HG03066 (cell line): Measurements from ENCODE around the gene AHCYL1.

Source experiments
- ATAC-seq: cut with Tn5 transposase; IDR thresholded peaks from one replicate; pipeline ENCODE4 v1.9.1; 2021; ENCODE audit warnings: low read depth; ENCODE audit not compliant: unreplicated experiment

AHCYL1 gene

DNA sequence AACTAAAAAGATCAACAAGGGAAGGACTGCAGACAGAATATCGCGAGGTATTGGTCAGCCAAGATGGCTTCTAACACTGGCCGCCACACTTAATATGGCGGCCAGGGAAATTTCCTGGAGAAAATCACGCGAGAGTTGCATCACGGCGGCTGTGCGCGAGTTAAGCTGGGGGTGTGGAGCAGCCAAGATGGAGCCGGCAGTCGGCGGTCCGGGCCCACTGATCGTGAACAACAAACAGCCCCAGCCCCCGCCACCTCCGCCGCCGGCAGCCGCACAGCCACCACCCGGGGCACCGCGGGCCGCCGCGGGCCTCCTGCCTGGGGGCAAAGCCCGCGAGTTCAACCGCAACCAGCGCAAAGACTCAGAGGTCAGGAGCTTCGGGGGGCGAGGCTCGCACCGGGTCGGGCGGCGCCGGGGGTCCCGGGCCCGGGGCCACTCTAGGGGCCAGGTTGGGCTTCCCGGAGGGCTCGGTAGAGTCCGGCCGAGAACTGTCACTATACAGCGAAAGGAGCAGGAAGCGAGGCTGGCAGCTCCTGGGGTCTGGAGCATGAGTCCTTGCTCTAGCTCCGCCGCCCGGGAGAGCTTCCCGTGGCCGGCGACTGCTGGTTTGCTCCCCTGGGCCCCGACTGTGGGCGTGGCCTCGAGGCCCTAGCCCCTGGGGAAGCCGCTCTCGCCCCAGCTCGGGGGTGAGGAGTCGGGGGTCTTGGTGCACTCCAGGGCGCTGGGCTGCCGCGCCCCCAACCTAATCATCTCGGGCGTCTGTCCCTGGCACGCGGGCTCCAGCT is 50.1 kb downstream of the AHCYL1 start, which contains the start of gene STRIP1:
Gene STRIP1 (plus strand): TSS at position 174 of the 785 bp plus-strand sequence. CDS start 14 bp downstream, at position 188.
- peak; percentile 90 for ATAC-seq

- ATAC-seq, result peak; percentile 24
Measured at GRCh38 chr1:110035236-110035752, 50.7 kb downstream of the AHCYL1 start.

- ATAC-seq, result no peak
Measured at GRCh38 chr1:110038271-110038670, 53.7 kb downstream of the AHCYL1 start.

DNA sequence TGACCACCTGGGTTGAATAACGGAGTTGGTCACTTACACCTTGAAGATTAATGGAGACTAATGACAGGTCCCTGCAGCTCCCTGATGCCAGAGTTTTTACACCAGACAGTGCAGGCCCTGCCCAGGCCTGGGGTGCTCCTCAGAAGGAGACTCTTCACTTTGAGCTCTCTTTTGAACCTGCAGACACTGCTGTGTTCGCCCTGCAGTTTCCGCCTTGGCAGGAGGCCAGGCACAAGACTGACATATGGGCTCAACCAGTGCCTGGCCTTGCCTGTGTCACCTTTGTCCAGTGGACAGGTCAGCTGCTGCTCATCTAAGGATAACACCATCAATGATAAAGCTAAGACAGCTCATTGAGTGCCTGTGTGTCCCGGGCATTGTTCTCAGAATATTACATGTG is 55.1 kb downstream of the AHCYL1 start:
- ATAC-seq, result no peak

DNA sequence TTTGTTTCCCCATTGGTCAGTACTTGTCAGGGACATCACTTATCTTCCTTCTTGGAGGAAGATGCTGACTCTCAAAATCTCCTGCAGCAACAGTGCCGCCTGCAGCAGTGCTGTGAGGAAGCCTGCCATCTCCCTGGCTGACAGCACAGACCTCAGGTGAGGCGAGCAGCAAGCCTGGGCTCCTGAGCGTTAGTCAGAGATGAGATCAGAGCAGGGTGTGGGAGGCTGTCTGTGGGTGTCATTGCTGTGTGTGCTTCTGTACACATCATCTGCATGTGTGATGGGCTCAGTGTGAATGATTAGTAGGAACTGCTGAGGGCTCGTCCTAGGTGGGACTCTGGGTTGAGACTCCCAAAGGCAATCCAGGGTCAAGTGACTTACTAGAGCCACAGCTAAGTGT is 56.0 kb downstream of the AHCYL1 start:
- no peak for ATAC-seq

- ATAC-seq, result no peak
Measured at GRCh38 chr1:110043016-110043415, 58.5 kb downstream of the AHCYL1 start.

DNA sequence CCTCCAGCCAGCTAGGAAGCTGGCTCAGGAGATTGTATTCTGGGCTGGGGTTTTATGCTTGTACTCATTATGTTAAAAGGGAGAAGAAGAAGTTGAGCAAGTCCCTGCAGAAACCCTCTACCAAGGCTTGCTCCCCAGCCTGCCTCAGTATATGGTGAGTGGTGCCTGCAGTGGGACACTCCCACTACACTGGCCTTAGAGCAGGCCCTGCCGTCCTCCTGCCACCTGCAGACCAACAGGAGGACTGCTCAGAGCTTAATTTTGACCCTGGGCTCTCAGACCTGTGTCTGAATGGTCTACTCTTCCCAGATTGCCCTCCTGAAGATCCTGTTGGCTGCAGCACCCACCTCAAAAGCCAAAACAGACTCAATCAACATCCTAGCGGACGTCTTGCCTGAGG is 62.9 kb downstream of the AHCYL1 start:
- ATAC-seq, result no peak

DNA sequence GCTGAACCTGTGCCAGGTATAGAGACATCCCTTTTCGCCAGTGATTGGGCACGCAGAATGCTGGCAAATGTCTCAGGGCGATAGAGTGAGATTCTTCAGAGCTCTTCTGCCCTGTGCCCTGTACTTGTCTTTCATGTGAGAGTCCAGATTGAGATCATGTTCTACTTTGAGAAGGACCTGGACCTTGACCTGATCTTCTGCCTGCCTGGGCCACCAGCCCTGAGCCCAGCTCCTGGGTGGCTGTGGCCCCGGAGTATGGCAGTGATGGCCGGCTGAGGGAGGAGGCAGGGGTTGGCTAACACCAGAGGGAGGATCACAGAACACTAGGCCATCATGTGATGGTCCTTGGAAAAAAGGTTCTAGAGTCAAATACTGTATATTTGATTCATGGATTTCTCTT is 63.7 kb downstream of the AHCYL1 start:
- ATAC-seq, result no peak

GRCh38 chr1:110048923-110049601 is 64.5 kb downstream of the AHCYL1 start:
- no peak for ATAC-seq

- no peak for ATAC-seq
Measured at GRCh38 chr1:110049801-110050601, 65.4 kb downstream of the AHCYL1 start.

GRCh38 chr1:110050602-110051261 is 66.2 kb downstream of the AHCYL1 start:
- no peak for ATAC-seq

DNA sequence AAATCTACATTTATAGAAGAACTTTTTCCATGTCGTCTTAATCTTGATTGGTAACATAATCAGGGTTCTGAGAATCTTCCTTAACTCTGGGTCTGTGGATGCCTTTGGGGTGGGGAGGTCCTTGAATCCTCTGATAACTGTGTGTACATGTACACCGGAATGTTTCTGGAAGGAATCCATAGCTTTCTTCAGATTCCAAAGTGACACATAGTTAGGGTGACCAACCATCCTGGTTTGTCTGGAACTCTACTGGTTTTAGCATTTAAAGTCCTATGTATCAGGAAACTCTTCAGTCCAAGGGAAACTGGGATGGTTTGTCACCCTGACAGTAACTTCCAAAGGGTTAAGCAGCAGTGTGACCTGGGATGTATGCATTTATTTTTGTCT is 66.7 kb downstream of the AHCYL1 start:
- no peak for ATAC-seq

DNA sequence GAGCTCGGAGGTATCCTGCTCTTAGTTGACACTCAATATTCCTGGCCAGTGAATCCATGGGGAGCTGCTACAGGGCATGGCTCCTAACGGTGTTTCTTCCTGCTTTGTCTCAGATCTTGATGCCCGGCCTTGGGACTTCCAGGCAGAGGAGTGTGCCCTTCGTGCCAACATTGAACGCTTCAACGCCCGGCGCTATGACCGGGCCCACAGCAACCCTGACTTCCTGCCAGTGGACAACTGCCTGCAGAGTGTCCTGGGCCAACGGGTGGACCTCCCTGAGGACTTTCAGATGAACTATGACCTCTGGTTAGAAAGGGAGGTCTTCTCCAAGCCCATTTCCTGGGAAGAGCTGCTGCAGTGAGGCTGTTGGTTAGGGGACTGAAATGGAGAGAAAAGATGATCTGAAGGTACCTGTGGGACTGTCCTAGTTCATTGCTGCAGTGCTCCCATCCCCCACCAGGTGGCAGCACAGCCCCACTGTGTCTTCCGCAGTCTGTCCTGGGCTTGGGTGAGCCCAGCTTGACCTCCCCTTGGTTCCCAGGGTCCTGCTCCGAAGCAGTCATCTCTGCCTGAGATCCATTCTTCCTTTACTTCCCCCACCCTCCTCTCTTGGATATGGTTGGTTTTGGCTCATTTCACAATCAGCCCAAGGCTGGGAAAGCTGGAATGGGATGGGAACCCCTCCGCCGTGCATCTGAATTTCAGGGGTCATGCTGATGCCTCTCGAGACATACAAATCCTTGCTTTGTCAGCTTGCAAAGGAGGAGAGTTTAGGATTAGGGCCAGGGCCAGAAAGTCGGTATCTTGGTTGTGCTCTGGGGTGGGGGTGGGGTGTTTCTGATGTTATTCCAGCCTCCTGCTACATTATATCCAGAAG is 69.2 kb downstream of the AHCYL1 start:
- ATAC-seq, result no peak

GRCh38 chr1:110055493-110056284 is 71.1 kb downstream of the AHCYL1 start:
- no peak for ATAC-seq

GRCh38 chr1:110056285-110056683 is 71.7 kb downstream of the AHCYL1 start:
- ATAC-seq, result no peak

DNA sequence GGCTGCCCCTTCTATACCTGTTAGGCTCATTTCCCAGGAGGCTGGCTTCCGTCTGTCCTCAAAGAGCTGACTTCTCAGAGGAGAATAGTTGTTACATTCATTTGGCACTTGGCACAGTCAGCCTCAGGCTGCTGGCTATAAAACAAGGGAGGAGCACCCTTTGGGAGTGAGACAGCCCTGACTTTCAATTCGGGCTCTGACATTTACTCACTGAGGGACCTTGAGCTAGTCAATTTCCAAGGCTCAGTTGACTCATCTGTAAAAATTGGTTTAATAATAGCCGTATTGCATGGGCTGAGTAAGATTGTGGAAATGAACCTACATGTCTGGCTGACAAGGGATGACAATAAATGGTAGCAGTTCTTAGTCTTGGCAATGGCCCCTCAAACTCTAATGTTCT is 72.2 kb downstream of the AHCYL1 start:
- no peak for ATAC-seq

- no peak for ATAC-seq
Measured at GRCh38 chr1:110057963-110058518, 73.5 kb downstream of the AHCYL1 start.

DNA sequence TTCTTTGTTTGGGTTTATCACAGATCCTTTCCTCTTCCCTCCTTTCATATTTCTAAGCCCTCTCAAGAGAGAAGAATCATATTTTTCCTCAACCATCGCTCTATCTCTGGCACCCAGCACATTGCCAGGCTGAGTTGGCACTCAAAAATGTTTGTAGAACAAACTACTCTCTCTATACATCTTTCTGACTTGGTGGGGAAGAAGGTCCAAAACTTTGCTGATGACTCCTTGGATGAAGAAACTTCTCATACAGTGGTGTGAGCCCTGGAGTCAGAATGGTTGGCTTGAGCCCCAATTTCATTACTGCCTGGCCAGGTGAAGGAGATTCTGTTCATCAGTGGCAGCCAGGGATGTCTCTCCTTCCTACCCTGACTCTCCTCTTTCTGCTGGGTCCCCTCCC is 74.0 kb downstream of the AHCYL1 start:
- ATAC-seq, result no peak
